CD4-positive, alpha-beta T cell (primary cell): ENCODE results near the gene CHGA. TPM values are rescaled to one million over a fixed set of nuclear protein-coding genes. Genes with fewer than 3 reads are reported as not detected.
A peak's percentile ranks its signal among the peaks of the same experiment; 100 is the strongest.

ENCODE experiments used
- ATAC-seq: fragments of 200-7000 bp; cut with Tn5 transposase; one replicate; pipeline ENCODE4 v1.10.0; 2022; ENCODE audit warnings: mild to moderate bottlenecking; ENCODE audit not compliant: poor library complexity
- CTCF ChIA-PET: fragments of 350-600 bp; sonication (Branson Sonifier 250); formaldehyde crosslinking; loops from one replicate; lab custom pipeline; 2021; ENCODE audit warnings: antibody characterized with exemption, inconsistent platforms; lab: Charles Lee
- POLR2A ChIA-PET: fragments of 350-600 bp; sonication (Branson Sonifier 250); formaldehyde crosslinking; loops from one replicate; lab custom pipeline; 2021; ENCODE audit warnings: antibody characterized with exemption, inconsistent platforms; lab: Charles Lee
- DNase-seq, 14 experiments: peaks; one replicate each; pipeline ENCODE4 v3.0.0-alpha.2; 2013 to 2020; ENCODE audit warnings: mixed read lengths in 2 of 14
- H3K27ac ChIP-seq, 2 donors: one replicate each; pipeline versions ENCODE4 v1.5.1 to v1.7.0; 2013; ENCODE audit warnings: low read length in 2 of 2, low read depth in 1 of 2, mild to moderate bottlenecking in 1 of 2
- H3K27me3 ChIP-seq, 2 experiments: 1 replicate in 1 of 2; 2 replicates in 1 of 2; pipeline versions ENCODE4 v1.6.1 to v1.7.0; 2013; ENCODE audit warnings: low read length in 2 of 2, control low read depth in 1 of 2, mild to moderate bottlenecking in 1 of 2, moderate library complexity in 1 of 2; ENCODE audit not compliant: insufficient read depth in 2 of 2, control insufficient read depth in 1 of 2
- H3K36me3 ChIP-seq: one replicate; pipeline ENCODE4 v1.6.1; 2013; ENCODE audit warnings: low read length, control low read depth; ENCODE audit not compliant: insufficient read depth
- H3K4me1 ChIP-seq: one replicate; pipeline ENCODE4 v1.6.1; 2013; ENCODE audit warnings: low read length, control low read depth; ENCODE audit not compliant: insufficient read depth
- H3K4me3 ChIP-seq: one replicate; pipeline ENCODE4 v1.5.1; 2013; ENCODE audit warnings: mild to moderate bottlenecking, low read length, moderate library complexity
- H3K9me3 ChIP-seq, 2 experiments: 1 replicate in 1 of 2; 2 replicates in 1 of 2; pipeline versions ENCODE4 v1.6.1 to v1.7.0; 2013; ENCODE audit warnings: low read length in 2 of 2, mild to moderate bottlenecking in 2 of 2, control low read depth in 1 of 2, moderate library complexity in 1 of 2; ENCODE audit not compliant: control insufficient read depth in 1 of 2, insufficient read depth in 1 of 2
- H3K27ac Mint-ChIP-seq: one replicate; pipeline ENCODE4 v1.8.0; 2020; ENCODE audit warnings: mixed read lengths
- H3K27me3 Mint-ChIP-seq: one replicate; pipeline ENCODE4 v1.8.0; 2021; ENCODE audit warnings: mixed read lengths
- H3K36me3 Mint-ChIP-seq: one replicate; pipeline ENCODE4 v1.8.0; 2021; ENCODE audit warnings: low read depth, mixed read lengths
- H3K4me1 Mint-ChIP-seq: one replicate; pipeline ENCODE4 v1.8.0; 2021; ENCODE audit warnings: low read depth, mixed read lengths
- H3K4me3 Mint-ChIP-seq: one replicate; pipeline ENCODE4 v1.8.0; 2020; ENCODE audit warnings: mild to moderate bottlenecking, mixed read lengths
- H3K9me3 Mint-ChIP-seq: one replicate; pipeline ENCODE4 v1.8.0; 2020; ENCODE audit warnings: mixed read lengths
- intact Hi-C, 2 experiments: fragments of 100-400 bp; cut with DNase I in 1 of 2; cut with micrococcal nuclease in 1 of 2; formaldehyde crosslinking; loops; one replicate each; pipeline versions ENCODE4 v1.15.1 to v1.9.0; 2023 to 2025; cut with DNase I, micrococcal nuclease
- total RNA-seq, 174 experiments: library from RNA in 2 of 174; stranded (reverse) in 2 of 174; gene quantifications; one replicate each; pipeline ENCODE4 v1.2.3 and lab custom pipeline; 2021 to 2026
- TF ChIP-seq, protein P1 (sequence below): fragments of 200-600 bp; IDR thresholded peaks from one replicate; pipeline ENCODE4 v1.8.0; 2022; ENCODE audit warnings: antibody characterized with exemption, mild to moderate bottlenecking

The CHGA gene
- total RNA-seq, 2 experiments from 2014 or later, result not detected

DNA sequence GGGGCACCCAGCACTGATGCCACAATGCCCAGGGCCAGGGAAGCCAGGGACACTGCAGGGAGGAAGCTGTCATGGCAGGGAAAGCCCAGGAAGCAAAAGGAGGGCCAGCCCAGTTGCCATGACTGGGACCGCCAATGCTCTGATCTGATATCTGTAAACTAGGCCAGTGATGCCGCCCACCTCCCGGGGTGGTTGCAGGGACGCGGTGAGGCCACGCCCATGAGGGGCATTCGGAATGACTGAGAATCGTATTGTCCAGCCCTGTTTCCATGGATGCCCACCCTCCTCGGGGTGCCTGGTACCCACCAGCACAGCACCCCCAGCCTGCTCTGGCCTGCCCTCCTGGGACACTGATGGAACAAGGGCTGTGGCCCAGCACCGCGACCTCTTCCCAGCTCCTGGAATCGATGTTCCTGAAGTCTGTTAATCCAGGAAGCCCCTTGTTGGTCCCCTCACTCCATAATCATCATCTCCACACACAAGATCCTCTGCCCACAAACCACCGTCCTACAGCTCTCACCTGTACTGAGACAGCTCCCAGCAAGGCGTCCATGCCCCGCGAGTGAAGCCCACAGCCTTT is 48.7 kb downstream of the CHGA start:
- Mint-ChIP-seq H3K36me3 (peaks cover 33% of the 10 kb centered on the region), H3K27ac (no peak overlapping the region), H3K4me1 (no peaks in the 10 kb centered on the region), H3K9me3 (peaks cover 6% of the 10 kb centered on the region), H3K27me3 (no peaks in the 10 kb centered on the region), H3K4me3 (no peak overlapping the region)
- Histone ChIP-seq H3K9me3 (peaks cover 10 to 33% of the 10 kb centered on the region in 2 experiments), H3K27me3 (no peaks in the 10 kb centered on the region), H3K4me3 (no peak overlapping the region), H3K4me1 (no peaks in the 10 kb centered on the region), H3K27ac (no peak overlapping the region), H3K36me3 (peaks cover 1% of the 10 kb centered on the region)
- ChIA-PET CTCF (no interaction called here), POLR2A (no interaction called here)
- ATAC-seq (no peak), DNase-seq (no peak)
- intact Hi-C loops, result no loop called here
- TF ChIP-seq, protein P1, sequence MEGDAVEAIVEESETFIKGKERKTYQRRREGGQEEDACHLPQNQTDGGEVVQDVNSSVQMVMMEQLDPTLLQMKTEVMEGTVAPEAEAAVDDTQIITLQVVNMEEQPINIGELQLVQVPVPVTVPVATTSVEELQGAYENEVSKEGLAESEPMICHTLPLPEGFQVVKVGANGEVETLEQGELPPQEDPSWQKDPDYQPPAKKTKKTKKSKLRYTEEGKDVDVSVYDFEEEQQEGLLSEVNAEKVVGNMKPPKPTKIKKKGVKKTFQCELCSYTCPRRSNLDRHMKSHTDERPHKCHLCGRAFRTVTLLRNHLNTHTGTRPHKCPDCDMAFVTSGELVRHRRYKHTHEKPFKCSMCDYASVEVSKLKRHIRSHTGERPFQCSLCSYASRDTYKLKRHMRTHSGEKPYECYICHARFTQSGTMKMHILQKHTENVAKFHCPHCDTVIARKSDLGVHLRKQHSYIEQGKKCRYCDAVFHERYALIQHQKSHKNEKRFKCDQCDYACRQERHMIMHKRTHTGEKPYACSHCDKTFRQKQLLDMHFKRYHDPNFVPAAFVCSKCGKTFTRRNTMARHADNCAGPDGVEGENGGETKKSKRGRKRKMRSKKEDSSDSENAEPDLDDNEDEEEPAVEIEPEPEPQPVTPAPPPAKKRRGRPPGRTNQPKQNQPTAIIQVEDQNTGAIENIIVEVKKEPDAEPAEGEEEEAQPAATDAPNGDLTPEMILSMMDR, result no peak

DNA sequence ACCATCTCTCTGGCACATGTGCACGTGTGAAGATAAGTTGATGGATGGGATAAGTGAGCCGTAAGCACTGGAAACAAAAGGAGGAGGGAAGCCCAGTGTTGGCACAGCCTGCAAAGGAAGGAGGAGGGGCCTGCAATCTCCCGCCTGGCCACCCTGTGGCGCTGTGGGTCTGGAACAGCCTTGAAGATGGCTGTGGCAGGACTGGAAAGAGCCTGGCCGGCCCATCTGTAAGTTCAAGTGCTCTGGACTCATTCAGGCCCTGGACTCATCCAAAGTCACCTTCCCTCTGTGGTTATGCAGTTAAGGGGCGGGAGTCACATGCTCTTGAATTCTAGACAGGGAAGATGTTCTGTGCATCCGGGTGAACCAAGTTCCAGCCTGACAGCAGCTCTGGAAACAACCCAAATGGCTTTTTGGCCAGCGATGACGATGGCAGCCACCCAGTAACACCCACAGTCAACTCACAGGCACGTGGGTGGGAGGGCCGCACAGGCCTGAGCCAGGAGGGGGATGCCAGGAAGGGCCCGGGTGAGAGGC is 50.4 kb downstream of the CHGA start:
- H3K9me3 Mint-ChIP-seq, result peaks cover 18% of the 10 kb centered on the region
- H3K4me3 ChIP-seq, result no peak overlapping the region
- H3K9me3 ChIP-seq, result peaks cover 15 to 37% of the 10 kb centered on the region in 2 experiments
- TF ChIP-seq, protein P1, result no peak
- ChIA-PET POLR2A (no interaction called here), CTCF (no interaction called here)
- H3K27ac Mint-ChIP-seq, result no peak overlapping the region
- no peak overlapping the region for H3K4me3 Mint-ChIP-seq
- peaks cover 11% of the 10 kb centered on the region for H3K36me3 ChIP-seq
- H3K27me3 Mint-ChIP-seq, result no peaks in the 10 kb centered on the region
- DNase-seq (peak in 1 of 14 experiments; percentile 15), ATAC-seq (no peak)
- intact Hi-C loops, result no loop called here
- H3K36me3 Mint-ChIP-seq, result peaks cover 50% of the 10 kb centered on the region
- H3K27me3 ChIP-seq, result no peaks in the 10 kb centered on the region
- H3K4me1 Mint-ChIP-seq, result no peaks in the 10 kb centered on the region
- no peak overlapping the region for H3K27ac ChIP-seq
- H3K4me1 ChIP-seq, result no peaks in the 10 kb centered on the region

DNA sequence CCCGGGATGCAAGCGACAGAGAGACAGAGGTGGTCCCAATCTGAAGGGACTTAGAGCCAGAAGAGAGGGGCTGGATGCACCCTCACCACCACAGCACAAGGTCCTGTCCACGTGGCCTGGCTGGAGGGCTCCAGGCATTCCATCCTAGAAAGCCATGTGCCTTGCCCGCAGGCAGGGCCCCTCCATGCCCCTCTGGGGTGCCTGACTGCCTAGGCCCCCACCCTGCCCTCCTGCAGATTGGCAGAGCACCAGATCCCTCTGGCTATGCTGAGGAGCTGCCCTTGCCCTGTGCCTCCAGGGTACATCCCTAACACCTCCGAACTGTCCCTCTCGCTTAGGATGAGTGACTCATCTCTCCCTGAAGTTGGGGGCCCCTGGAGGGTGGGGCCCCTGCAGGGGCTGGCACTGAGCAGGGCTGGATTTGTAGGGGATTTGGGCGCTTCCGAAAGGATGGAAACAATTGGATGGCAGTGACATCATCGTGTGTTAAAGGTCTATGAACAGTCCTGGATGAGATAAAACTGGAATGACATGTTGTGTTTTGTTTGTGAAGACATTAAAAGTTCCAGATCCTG is 50.9 kb downstream of the CHGA start:
- intact Hi-C loops, result no loop called here
- ChIA-PET POLR2A (no interaction called here), CTCF (no interaction called here)
- Mint-ChIP-seq H3K27ac (no peak overlapping the region), H3K27me3 (no peaks in the 10 kb centered on the region), H3K36me3 (peaks cover 55% of the 10 kb centered on the region), H3K4me3 (no peak overlapping the region), H3K9me3 (peaks cover 18% of the 10 kb centered on the region), H3K4me1 (no peaks in the 10 kb centered on the region)
- Histone ChIP-seq H3K27ac (no peak overlapping the region), H3K36me3 (peaks cover 13% of the 10 kb centered on the region), H3K4me3 (no peak overlapping the region), H3K4me1 (no peaks in the 10 kb centered on the region), H3K27me3 (no peaks in the 10 kb centered on the region), H3K9me3 (peaks cover 20 to 42% of the 10 kb centered on the region in 2 experiments)
- ATAC-seq, result no peak
- TF ChIP-seq, protein P1, result no peak
- DNase-seq, result no peak
